H1 (cell line): ENCODE data around the gene MEGF9. TPM values are rescaled to one million over a fixed set of nuclear protein-coding genes. Genes with fewer than 3 reads are reported as not detected.

Experiments
- CTCF ChIA-PET: fragments of 300-600 bp; sonication (Branson Sonifier 250); formaldehyde crosslinking; loops from one replicate; lab custom pipeline; 2021; ENCODE audit not compliant: partially characterized antibody; lab: Charles Lee
- POLR2A ChIA-PET: fragments of 300-600 bp; sonication (Branson Sonifier 250); formaldehyde crosslinking; loops from one replicate; lab custom pipeline; 2021; ENCODE audit warnings: inconsistent platforms; ENCODE audit not compliant: partially characterized antibody; lab: Charles Lee
- DNase-seq, 2 experiments: peaks; one replicate each; pipeline versions ENCODE4 v3.0.0 to v3.0.0-alpha.2; 2010 to 2022; ENCODE audit warnings: low spot score in 2 of 2, low read depth in 1 of 2, mixed read lengths in 1 of 2
- FAIRE-seq: peaks from 2 replicates; lab custom pipeline; 2011; peaks lifted over from hg19 to GRCh38; lab: Jason Lieb, UNC
- H2AFZ ChIP-seq: 2 replicates; pipeline ENCODE4 v1.8.1; 2012; ENCODE audit warnings: low read length, inconsistent platforms
- H2AK5ac ChIP-seq: 2 replicates; pipeline ENCODE4 v1.6.1; 2013; ENCODE audit warnings: low read depth, low read length
- H2BK120ac ChIP-seq: replicated peaks from 2 replicates; pipeline ENCODE3; 2013; ENCODE audit warnings: low read depth, low read length, inconsistent platforms
- H2BK12ac ChIP-seq: 2 replicates; pipeline ENCODE4 v1.6.1; 2013; ENCODE audit warnings: low read depth, low read length
- H2BK15ac ChIP-seq: 2 replicates; pipeline ENCODE4 v1.6.1; 2013; ENCODE audit warnings: low read length
- H2BK20ac ChIP-seq: 2 replicates; pipeline ENCODE4 v1.6.1; 2013; ENCODE audit warnings: low read length
- H2BK5ac ChIP-seq: 2 replicates; pipeline ENCODE4 v1.6.1; 2013; ENCODE audit warnings: low read depth, low read length
- H3K14ac ChIP-seq: 2 replicates; pipeline ENCODE4 v1.6.1; 2013; ENCODE audit warnings: inconsistent platforms; ENCODE audit not compliant: insufficient read length
- H3K18ac ChIP-seq: 2 replicates; pipeline ENCODE4 v1.6.1; 2013; ENCODE audit warnings: low read length; ENCODE audit errors: extremely low read depth
- H3K23ac ChIP-seq: 2 replicates; pipeline ENCODE4 v1.6.1; 2013; ENCODE audit warnings: inconsistent platforms; ENCODE audit not compliant: insufficient read length
- H3K23me2 ChIP-seq: 2 replicates; pipeline ENCODE4 v1.6.1; 2013; ENCODE audit warnings: low read depth, low read length
- H3K27ac ChIP-seq: 2 replicates; pipeline ENCODE4 v1.6.1; 2011; ENCODE audit warnings: low read depth, low read length, inconsistent platforms
- H3K27me3 ChIP-seq, 4 experiments: replicated peaks in 1 of 4; 1 replicate in 1 of 4; 2 replicates in 3 of 4; pipeline versions ENCODE4 v1.6.1 to v1.8.1; 2011 to 2013; ENCODE audit warnings: low read length in 3 of 4, mild to moderate bottlenecking in 3 of 4, inconsistent platforms in 2 of 4, mixed read lengths in 2 of 4, moderate library complexity in 1 of 4; ENCODE audit not compliant: control insufficient read depth in 3 of 4, insufficient read depth in 3 of 4; ENCODE audit errors: extremely low read depth in 1 of 4
- H3K36me3 ChIP-seq, 4 experiments: 2 replicates each; pipeline versions ENCODE4 v1.6.1 to v1.8.1; 2011 to 2013; ENCODE audit warnings: mild to moderate bottlenecking in 4 of 4, low read length in 3 of 4, moderate library complexity in 2 of 4, control low read depth in 1 of 4, inconsistent platforms in 1 of 4; ENCODE audit not compliant: insufficient read depth in 4 of 4, control insufficient read depth in 2 of 4
- H3K4ac ChIP-seq: replicated peaks from 2 replicates; pipeline ENCODE3; 2013; ENCODE audit warnings: low read length, low read depth, mixed read lengths, inconsistent platforms; ENCODE audit not compliant: insufficient read length
- H3K4me1 ChIP-seq, 4 experiments: replicated peaks in 1 of 4; 1 replicate in 1 of 4; 2 replicates in 3 of 4; pipeline versions ENCODE4 v1.6.1 to v1.8.1; 2011 to 2013; ENCODE audit warnings: low read length in 3 of 4, inconsistent platforms in 2 of 4, mixed read lengths in 1 of 4; ENCODE audit not compliant: insufficient read depth in 4 of 4, control insufficient read depth in 3 of 4
- H3K4me2 ChIP-seq, 2 experiments: 2 replicates each; pipeline versions ENCODE4 v1.6.1 to v1.8.1; 2011 to 2013; ENCODE audit warnings: low read depth in 2 of 2, low read length in 2 of 2, control low read depth in 1 of 2, inconsistent platforms in 1 of 2, mild to moderate bottlenecking in 1 of 2; ENCODE audit not compliant: insufficient read depth in 1 of 2
- H3K4me3 ChIP-seq, 4 experiments: fragments of 200-600, 300-600 bp in 1 of 4; sonication (generic), shearing (Covaris generic), sonication (Bioruptor Twin) in 1 of 4; 2 replicates each; pipeline versions ENCODE4 v1.5.1 to v1.8.1; 2011 to 2016; ENCODE audit warnings: low read length in 4 of 4, low read depth in 3 of 4, control low read depth in 2 of 4, inconsistent platforms in 2 of 4, mild to moderate bottlenecking in 2 of 4, mixed read lengths in 1 of 4, moderate library complexity in 1 of 4; ENCODE audit not compliant: insufficient read depth in 2 of 4; ENCODE audit errors: extremely low read depth in 1 of 4
- H3K56ac ChIP-seq: replicated peaks from 2 replicates; pipeline ENCODE3; 2013; ENCODE audit warnings: low read depth, mild to moderate bottlenecking, mixed read lengths, low read length, inconsistent platforms; ENCODE audit not compliant: insufficient read length
- H3K79me1 ChIP-seq: 2 replicates; pipeline ENCODE4 v1.6.1; 2013; ENCODE audit warnings: low read depth, low read length, control low read depth
- H3K79me2 ChIP-seq, 2 experiments: 2 replicates each; pipeline versions ENCODE4 v1.6.1 to v1.8.1; 2012 to 2013; ENCODE audit warnings: low read length in 2 of 2, mild to moderate bottlenecking in 2 of 2, inconsistent platforms in 1 of 2; ENCODE audit not compliant: insufficient read depth in 2 of 2, control insufficient read depth in 1 of 2
- H3K9ac ChIP-seq, 4 experiments: replicated peaks in 1 of 4; 1 replicate in 1 of 4; 2 replicates in 3 of 4; pipeline versions ENCODE4 v1.6.1 to v1.8.1; 2011 to 2013; ENCODE audit warnings: low read depth in 3 of 4, low read length in 3 of 4, control low read depth in 2 of 4, mild to moderate bottlenecking in 2 of 4, moderate library complexity in 2 of 4, inconsistent platforms in 1 of 4; ENCODE audit errors: extremely low read depth in 1 of 4
- H3K9me3 ChIP-seq, 2 experiments: 2 replicates each; pipeline versions ENCODE4 v1.6.1 to v1.8.1; 2012 to 2013; ENCODE audit warnings: mild to moderate bottlenecking in 2 of 2, moderate library complexity in 2 of 2, control low read depth in 1 of 2, inconsistent platforms in 1 of 2, low read depth in 1 of 2, low read length in 1 of 2, mixed read lengths in 1 of 2; ENCODE audit not compliant: insufficient read depth in 2 of 2
- H4K20me1 ChIP-seq, 2 experiments: replicated peaks in 1 of 2; 2 replicates each; pipeline versions ENCODE3 to v1.8.1; 2011 to 2013; ENCODE audit warnings: inconsistent platforms in 2 of 2, low read length in 2 of 2, mild to moderate bottlenecking in 1 of 2; ENCODE audit not compliant: insufficient read depth in 2 of 2, control insufficient read depth in 1 of 2
- H4K5ac ChIP-seq: 2 replicates; pipeline ENCODE4 v1.6.1; 2013; ENCODE audit warnings: low read length, low read depth, mixed read lengths, inconsistent platforms; ENCODE audit not compliant: insufficient read length
- H4K8ac ChIP-seq: 2 replicates; pipeline ENCODE4 v1.8.0; 2013; ENCODE audit warnings: mild to moderate bottlenecking, moderate library complexity, low read length, inconsistent platforms; ENCODE audit not compliant: insufficient read depth; ENCODE audit errors: extremely low read depth
- H4K91ac ChIP-seq: replicated peaks from 2 replicates; pipeline ENCODE3; 2013; ENCODE audit warnings: low read length, mixed read lengths, inconsistent platforms; ENCODE audit not compliant: insufficient read length
- KDM4A ChIP-seq: IDR thresholded peaks from one replicate; pipeline ENCODE4 v1.7.1; 2012; ENCODE audit warnings: low read depth, mild to moderate bottlenecking, moderate library complexity, low read length, inconsistent platforms; ENCODE audit not compliant: severe bottlenecking
- NANOG ChIP-seq: IDR thresholded peaks from 2 replicates; pipeline ENCODE4 v1.6.1; 2011; ENCODE audit warnings: low read length, low read depth, mild to moderate bottlenecking, inconsistent platforms; ENCODE audit not compliant: insufficient read depth, poor library complexity, severe bottlenecking
- POLR2A ChIP-seq, 2 experiments: IDR thresholded peaks; 1 replicate in 1 of 2; 2 replicates in 1 of 2; pipeline ENCODE4 v1.6.1; 2011; ENCODE audit warnings: low read depth in 2 of 2, low read length in 2 of 2, mild to moderate bottlenecking in 2 of 2; ENCODE audit errors: control extremely low read depth in 1 of 2
- RAD21 ChIP-seq, 2 experiments: IDR thresholded peaks in 1 of 2; conservative IDR thresholded peaks in 1 of 2; 2 replicates each; pipeline ENCODE4 v1.6.1; 2011; ENCODE audit warnings: low read depth in 2 of 2, low read length in 2 of 2, improper control_type of control experiment in 1 of 2, inconsistent platforms in 1 of 2, mild to moderate bottlenecking in 1 of 2, moderate library complexity in 1 of 2
- RFX5 ChIP-seq: IDR thresholded peaks from 2 replicates; pipeline ENCODE4 v1.6.1; 2011; ENCODE audit warnings: low read depth, low read length, improper control_type of control experiment, borderline replicate concordance
- SIRT6 ChIP-seq: IDR thresholded peaks from one replicate; pipeline ENCODE4 v1.7.1; 2012; ENCODE audit warnings: low read length, inconsistent platforms
- SIX5 ChIP-seq: IDR thresholded peaks from 2 replicates; pipeline ENCODE4 v1.6.1; 2011; ENCODE audit warnings: mild to moderate bottlenecking, low read depth, low read length
- SP1 ChIP-seq: IDR thresholded peaks from 2 replicates; pipeline ENCODE4 v1.6.1; 2011; ENCODE audit warnings: low read depth, low read length
- TEAD4 ChIP-seq: IDR thresholded peaks from 2 replicates; pipeline ENCODE4 v1.6.1; 2012; ENCODE audit warnings: low read depth, low read length, inconsistent platforms, mixed read lengths
- WGBS, 2 experiments: shearing (Covaris generic) in 1 of 2; methylation state at CpG; one replicate each; pipeline versions ENCODE4 v1.1.6 to v1.1.7; 2013 to 2015; ENCODE audit warnings: low lambda C conversion rate in 2 of 2, mixed read lengths in 2 of 2, inconsistent platforms in 1 of 2, low coverage in 1 of 2, missing lambda C conversion rate in 1 of 2; ENCODE audit not compliant: insufficient replicate concordance in 2 of 2, insufficient coverage in 1 of 2, insufficient read length in 1 of 2; ENCODE audit errors: extremely low coverage in 1 of 2, missing lambda C conversion rate in 1 of 2; 5-methylcytosine and 5-hydroxymethylcytosine counted together
- polyA plus RNA-seq, 7 experiments: library from polyadenylated mRNA; depleted of rRNA in 3 of 7; stranded (reverse) in 5 of 7; unstranded in 2 of 7; fragments of >200 nt in 5 of 7; fragments of 200-250 nt in 2 of 7; gene quantifications; 1 replicate in 5 of 7; 2 replicates in 1 of 7; 4 replicates in 1 of 7; pipeline versions ENCODE4 v1.2.1 to v1.2.3, GENCODE V29; 2011 to 2013; ENCODE audit warnings: missing spikeins in 2 of 7, mixed read lengths in 2 of 7
- total RNA-seq: library from RNA; stranded (reverse); fragmentation: NEBNext Ultra II Directional; extraction: Animal tissue kit (Norgen Biotek cat#: 25700); gene quantifications from 2 replicates; pipeline ENCODE4 v1.2.1, GENCODE V29; 2021
- TF ChIP-seq, protein P1 (sequence below): IDR thresholded peaks from 2 replicates; pipeline ENCODE4 v1.6.1; 2011; ENCODE audit warnings: low read depth, mild to moderate bottlenecking, low read length; ENCODE audit not compliant: insufficient read depth

The MEGF9 gene
- total and polyA plus RNA-seq, 2 of the 8 experiments (the other 6 are each of a cell fraction or from before 2014, with no cell fraction given), result 0.45 to 1.8 TPM

DNA sequence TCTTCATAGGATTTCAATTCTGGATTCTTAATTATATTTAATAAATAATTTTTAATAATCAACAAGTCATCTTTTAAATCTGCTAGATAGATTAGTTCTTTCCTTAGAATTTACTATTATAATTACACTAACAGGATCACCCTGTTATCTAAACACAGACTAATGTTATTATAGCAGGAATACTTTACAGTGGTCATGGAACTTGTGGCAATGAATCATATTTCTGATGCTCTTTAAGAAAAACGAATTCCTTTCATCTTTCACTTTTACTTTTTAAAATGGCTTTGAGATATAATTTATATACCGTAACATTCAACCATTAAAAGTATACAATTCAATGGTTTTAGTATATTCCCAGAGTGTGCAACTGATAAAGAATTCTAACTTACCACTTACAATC is 104.6 kb downstream of the MEGF9 start:
- Histone ChIP-seq H3K23me2 (no peaks in the 10 kb centered on the region), H2BK12ac (no peak overlapping the region), H3K4me2 (no peak overlapping the region), H3K56ac (no peak overlapping the region), H4K8ac (no peak overlapping the region), H2BK5ac (no peak overlapping the region), H3K79me2 (no peaks in the 10 kb centered on the region), H2AK5ac (no peak overlapping the region), H3K4me3 (no peak overlapping the region), H2BK20ac (no peak overlapping the region), H3K27me3 (no peaks in the 10 kb centered on the region), H3K9ac (no peak overlapping the region), H4K20me1 (no peaks in the 10 kb centered on the region), H2BK15ac (no peak overlapping the region), H3K4ac (no peak overlapping the region), H3K4me1 (no peaks in the 10 kb centered on the region), H3K9me3 (no peaks in the 10 kb centered on the region), H2AFZ (no peak overlapping the region), H3K36me3 (no peaks in the 10 kb centered on the region), H3K79me1 (no peaks in the 10 kb centered on the region), H3K18ac (no peak overlapping the region), H3K27ac (no peak overlapping the region), H3K23ac (no peak overlapping the region), H3K14ac (no peak overlapping the region), H4K91ac (no peak overlapping the region), H4K5ac (no peak overlapping the region), H2BK120ac (no peak overlapping the region)
- CTCF ChIA-PET, result interaction anchor here (0.6 to 2.8 kb wide), 5 partner anchors 10 to 426 kb away, joined by 3 to 15 read pairs (median 4); no protein-coding TSS in a partner anchor
- FAIRE-seq, result no peak
- no peak for TF ChIP-seq TEAD4
- no peak for TF ChIP-seq KDM4A
- no peak for TF ChIP-seq SIRT6
- no peak for TF ChIP-seq SIX5
- TF ChIP-seq RFX5, result no peak
- TF ChIP-seq NANOG, result no peak
- TF ChIP-seq POLR2A (IDR thresholded peaks at IDR 0.05; ENCODE audit: control extremely low read depth in 1 of 2, low read depth in 2 of 2, low read length in 2 of 2), result no peak
- no peak for TF ChIP-seq RAD21 (IDR thresholded peaks at IDR 0.05 in 1 of 2, conservative IDR thresholded peaks at IDR 0.05 in 1 of 2; ENCODE audit: low read depth in 2 of 2, low read length in 2 of 2)
- TF ChIP-seq, protein P1, sequence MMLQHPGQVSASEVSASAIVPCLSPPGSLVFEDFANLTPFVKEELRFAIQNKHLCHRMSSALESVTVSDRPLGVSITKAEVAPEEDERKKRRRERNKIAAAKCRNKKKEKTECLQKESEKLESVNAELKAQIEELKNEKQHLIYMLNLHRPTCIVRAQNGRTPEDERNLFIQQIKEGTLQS, result no peak
- TF ChIP-seq SP1, result no peak
- POLR2A ChIA-PET, result no interaction called here
- WGBS, 2 experiments, result 84% methylated on average over 2 of the region's 2 CpGs; no CpG with 5 or more reads in 1 of the 2 experiments
- DNase-seq, result no peak
